T47D (cell line): Measurements from ENCODE around the gene PNMT.

Source experiments
- DNase-seq, 2 experiments: peaks; one replicate each; pipeline versions ENCODE4 v3.0.0 to v3.0.0-alpha.2; 2011 to 2012; ENCODE audit warnings: low read depth in 1 of 2, low spot score in 1 of 2
- JUND ChIP-seq: IDR thresholded peaks from 2 replicates; pipeline ENCODE4 v1.6.1; 2012; ENCODE audit warnings: low read depth
- in situ Hi-C: cut with HindIII; loops from 2 replicates; pipeline ENCODE4 v1.10.0; 2016; ENCODE audit warnings: low sequenced_read_pairs, low pct_unique_long_range_greater_than_20kb

PNMT gene

GRCh38 chr17:39663340-39663687 lies 4.9 kb upstream of the PNMT start:
- no peak for TF ChIP-seq JUND
- no peak for DNase-seq
- in situ Hi-C loops: no loop called here

- peak; percentile 74 to 80 for DNase-seq
- no peak for TF ChIP-seq JUND
- in situ Hi-C loops: no loop called here
Measured at GRCh38 chr17:39663688-39664580, 4.3 kb upstream of the PNMT start.

DNA sequence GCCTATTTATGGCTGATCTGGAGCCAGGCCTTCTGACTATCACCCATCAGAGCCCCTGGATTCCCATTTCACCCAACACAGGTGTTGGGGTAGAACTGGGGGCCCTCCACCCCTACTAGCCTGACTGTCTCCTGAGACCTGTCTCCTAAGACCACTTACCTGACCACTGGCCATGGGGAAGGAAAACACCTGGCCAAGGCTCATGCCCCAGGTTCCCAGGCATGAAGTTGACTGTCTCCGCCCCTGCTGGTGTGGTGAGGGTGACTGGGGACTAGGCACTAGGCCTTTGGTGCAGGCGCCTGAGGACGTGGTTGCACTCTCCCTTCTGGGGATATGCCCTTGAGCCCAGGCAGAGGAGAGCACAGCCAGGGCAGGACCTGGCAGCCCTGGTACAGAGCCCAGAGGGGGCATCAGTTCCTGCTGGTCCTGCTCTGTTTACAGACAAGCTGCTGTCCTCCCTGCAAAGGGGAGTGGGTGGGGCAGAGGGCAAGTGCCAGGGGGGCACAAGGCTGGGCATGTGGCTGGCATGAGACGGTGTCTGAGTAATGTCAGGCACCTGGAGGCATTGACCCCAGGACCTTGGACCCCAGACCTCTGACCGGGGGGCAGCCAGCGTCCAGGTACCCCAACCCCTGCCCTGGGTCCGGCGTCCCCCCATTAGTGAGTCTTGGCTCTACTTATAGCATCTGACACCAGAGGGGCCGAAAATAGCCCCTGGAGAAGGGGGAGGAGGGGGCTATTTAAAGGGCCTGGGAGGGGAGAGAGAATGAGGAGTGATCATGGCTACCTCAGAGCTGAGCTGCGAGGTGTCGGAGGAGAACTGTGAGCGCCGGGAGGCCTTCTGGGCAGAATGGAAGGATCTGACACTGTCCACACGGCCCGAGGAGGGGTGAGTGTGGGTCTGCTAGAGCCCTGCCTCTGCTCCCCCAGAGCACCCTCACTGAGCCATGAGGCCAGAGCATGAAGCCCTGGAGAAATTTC lies 3.4 kb upstream of the PNMT start, which contains the start of gene TCAP:
TSS of gene TCAP (plus strand) at position 769 of the 981 bp plus-strand sequence. CDS start at position 780, 11 bp downstream.
- no peak for TF ChIP-seq JUND
- in situ Hi-C loops: no loop called here
- DNase-seq: no peak

- TF ChIP-seq JUND: no peak
- peak in 1 of 2 experiments; percentile 62 for DNase-seq
Measured at GRCh38 chr17:39665642-39666224, 2.5 kb upstream of the PNMT start.

DNA sequence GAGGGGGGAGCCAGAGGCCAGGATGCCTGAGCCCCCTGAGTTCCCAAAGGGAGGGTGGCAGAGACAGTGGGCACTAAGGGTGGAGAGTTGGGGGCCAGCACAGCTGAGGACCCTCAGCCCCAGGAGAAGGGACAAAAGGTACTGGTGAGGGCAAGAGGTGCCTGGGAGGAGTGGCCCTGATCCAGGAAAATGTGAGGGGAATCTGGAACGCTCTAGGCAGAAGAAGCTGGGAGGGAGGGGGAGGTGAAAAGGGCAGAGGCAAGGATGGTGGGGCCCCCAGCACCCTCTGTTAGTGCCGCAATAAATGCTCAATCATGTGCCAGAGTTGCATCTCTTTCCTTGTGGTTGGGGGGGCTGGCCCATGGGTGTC lies 2.0 kb upstream of the PNMT start:
- no peak for DNase-seq
- in situ Hi-C loops: no loop called here
- no peak for TF ChIP-seq JUND

More at GRCh38 chr17:39665642-39666224, 2.5 kb upstream of the PNMT start:
- in situ Hi-C loops: no loop called here

DNA sequence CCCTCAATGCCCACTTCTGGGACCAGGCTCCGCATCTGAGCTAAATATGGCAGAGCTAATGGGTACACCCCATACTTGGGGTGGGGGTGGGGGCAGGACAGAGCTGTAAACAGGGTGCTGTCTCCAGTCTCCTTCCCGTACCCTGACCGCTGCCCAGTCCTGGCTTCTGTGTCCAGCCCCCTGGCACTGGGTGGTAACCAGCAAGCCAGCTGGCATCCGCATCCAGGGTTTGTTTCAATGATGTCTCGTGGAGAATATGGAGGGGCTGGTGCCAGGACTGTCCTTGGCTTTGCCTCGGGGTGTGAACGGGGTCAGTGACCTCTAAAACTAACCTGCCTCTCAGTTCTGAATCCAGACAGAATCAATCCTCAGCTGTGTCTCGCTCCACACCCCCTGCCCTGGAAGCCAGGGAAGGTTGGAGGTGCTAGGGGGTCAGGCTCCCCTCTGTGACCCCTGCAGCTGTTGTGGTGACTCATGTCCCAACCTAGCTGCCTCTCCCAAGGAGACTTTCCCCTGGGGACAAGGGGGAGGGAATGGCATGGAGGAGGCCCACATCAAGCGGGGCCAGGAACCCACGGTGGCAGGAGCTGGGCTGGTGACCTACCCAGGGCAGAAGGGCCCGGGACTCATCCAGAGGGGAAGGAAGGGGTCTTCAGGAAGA lies 1.5 kb upstream of the PNMT start:
- in situ Hi-C loops: no loop called here
- no peak for TF ChIP-seq JUND
- DNase-seq: no peak

DNA sequence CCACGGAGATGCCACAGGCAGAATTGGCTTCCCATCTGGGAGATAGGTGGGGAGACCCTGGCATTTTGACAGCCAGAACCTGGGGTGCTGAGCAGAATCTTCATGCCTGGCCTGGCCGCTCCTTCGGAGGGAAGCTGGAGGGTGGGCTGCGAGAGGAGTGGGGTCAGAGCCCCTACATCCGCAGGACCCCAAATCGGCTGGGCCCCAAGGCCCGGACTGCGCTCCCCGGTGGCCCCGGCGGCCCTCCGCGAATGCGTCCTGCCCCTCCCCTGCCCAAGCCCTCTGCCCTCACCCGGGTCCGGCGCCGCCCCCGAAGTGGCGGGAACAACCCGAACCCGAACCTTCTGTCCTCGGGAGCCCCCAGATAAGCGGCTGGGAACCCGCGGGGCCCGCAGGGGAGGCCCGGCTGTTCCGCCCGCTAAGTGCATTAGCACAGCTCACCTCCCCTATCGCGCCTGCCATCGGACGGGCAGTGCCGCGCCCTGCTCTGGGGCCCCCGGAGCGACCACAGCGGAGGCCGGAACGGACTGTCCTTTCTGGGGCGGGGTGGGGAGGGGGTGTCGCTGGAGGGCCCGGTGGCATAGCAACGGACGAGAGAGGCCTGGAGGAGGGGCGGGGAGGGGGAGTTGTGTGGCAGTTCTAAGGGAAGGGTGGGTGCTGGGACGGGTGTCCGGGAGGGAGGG lies 850 bp upstream of the PNMT start:
- in situ Hi-C loops: no loop called here
- no peak for TF ChIP-seq JUND
- no peak for DNase-seq

DNA sequence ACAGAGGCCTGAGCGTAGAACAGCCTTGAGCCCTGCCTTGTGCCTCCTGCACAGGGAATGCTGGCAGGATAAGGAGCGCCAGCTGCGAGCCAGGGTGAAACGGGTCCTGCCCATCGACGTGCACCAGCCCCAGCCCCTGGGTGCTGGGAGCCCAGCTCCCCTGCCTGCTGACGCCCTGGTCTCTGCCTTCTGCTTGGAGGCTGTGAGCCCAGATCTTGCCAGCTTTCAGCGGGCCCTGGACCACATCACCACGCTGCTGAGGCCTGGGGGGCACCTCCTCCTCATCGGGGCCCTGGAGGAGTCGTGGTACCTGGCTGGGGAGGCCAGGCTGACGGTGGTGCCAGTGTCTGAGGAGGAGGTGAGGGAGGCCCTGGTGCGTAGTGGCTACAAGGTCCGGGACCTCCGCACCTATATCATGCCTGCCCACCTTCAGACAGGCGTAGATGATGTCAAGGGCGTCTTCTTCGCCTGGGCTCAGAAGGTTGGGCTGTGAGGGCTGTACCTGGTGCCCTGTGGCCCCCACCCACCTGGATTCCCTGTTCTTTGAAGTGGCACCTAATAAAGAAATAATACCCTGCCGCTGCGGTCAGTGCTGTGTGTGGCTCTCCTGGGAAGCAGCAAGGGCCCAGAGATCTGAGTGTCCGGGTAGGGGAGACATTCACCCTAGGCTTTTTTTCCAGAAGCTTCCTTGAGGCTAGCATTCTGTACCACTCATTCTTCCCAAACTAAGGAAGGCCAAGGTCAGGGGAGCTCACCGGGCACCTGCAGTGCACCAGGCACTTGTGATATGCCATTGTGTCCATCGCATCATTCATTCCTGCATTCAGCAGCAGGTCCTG lies 1.9 kb downstream of the PNMT start:
- no peak for DNase-seq
- TF ChIP-seq JUND: no peak
- in situ Hi-C loops: no loop called here

GRCh38 chr17:39670746-39671145 lies 2.5 kb downstream of the PNMT start:
- TF ChIP-seq JUND: no peak
- in situ Hi-C loops: no loop called here
- DNase-seq: no peak

- no peak for TF ChIP-seq JUND
- peak; percentile 74 to 85 for DNase-seq
- in situ Hi-C loops: no loop called here
Measured at GRCh38 chr17:39671651-39672521, 3.6 kb downstream of the PNMT start.
